ENCODE results near the gene ZNF552. TPM values are rescaled to one million over a fixed set of nuclear protein-coding genes. Genes with fewer than 3 reads are reported as not detected.

The ZNF552 gene
- polyA plus RNA-seq, 1 of the 3 experiments (the other 2 are of a cell fraction) = 3.2 TPM

DNA sequence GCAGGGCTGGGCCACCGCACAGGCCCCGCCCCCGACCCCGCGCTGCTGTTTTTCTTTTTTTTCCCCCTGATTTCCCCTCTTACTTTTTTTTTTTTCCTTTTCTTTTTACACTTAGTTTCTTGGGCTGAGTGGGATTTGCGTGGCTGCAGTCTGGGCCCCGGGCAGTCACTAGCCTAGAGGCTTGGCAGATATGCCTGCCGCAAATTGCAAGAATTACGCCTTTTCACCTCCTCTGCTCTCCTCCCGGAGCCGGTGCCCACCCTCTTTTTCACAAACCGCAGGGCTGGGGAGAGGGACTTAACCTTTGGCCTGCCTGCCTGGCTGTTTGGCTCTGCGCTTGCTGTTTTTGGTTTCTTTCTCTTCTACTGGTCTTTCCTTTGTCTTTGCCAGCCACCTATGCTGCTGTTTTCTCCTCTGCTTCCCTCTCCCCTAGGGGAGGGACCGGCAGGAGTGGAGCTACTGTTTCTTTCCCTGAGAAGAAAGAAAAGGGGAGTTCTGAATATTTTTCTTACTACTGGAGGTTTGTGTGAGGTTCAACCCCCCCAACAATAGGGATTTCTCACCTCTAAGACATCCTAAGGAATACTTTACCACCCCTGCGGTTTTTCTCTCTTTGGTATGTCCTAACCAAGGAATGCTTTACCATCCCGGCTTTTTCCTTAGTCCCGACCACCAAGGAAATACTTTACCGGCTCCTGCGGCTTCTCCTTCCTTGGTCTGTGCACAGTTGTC, 11.0 kb downstream of the ZNF552 start:
- peak overlapping the region; percentile 43 to 66 for H3K27ac ChIP-seq (ENCODE audit: low read depth in 2 of 2, low read length in 1 of 2)
- TF ChIP-seq MXI1 (IDR thresholded peaks at IDR 0.05; ENCODE audit: low read depth, low read length) (no peak), CHD2 (IDR thresholded peaks at IDR 0.05; ENCODE audit: low read length, partially characterized antibody) (no peak), EP300 (IDR thresholded peaks at IDR 0.05; ENCODE audit: borderline replicate concordance in 1 of 2, low read depth in 1 of 2, low read length in 1 of 2) (no peak), POLR2AphosphoS5 (IDR thresholded peaks at IDR 0.05; ENCODE audit: low read depth, low read length) (peak; percentile 27; the same call in 1 of the 2 replicates), TAF1 (IDR thresholded peaks at IDR 0.05; ENCODE audit: borderline replicate concordance, low read depth, low read length) (no peak)
- TF ChIP-seq, protein P1, sequence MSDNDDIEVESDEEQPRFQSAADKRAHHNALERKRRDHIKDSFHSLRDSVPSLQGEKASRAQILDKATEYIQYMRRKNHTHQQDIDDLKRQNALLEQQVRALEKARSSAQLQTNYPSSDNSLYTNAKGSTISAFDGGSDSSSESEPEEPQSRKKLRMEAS (IDR thresholded peaks at IDR 0.05; ENCODE audit: low read depth) = 0 out of 2 replicates have a peak, but pooled peaks have one; percentile 6
- CTCF ChIA-PET = no interaction called here
- peaks cover 6% of the 10 kb centered on the region; the same call in 1 of the 2 replicates for H3K79me2 ChIP-seq (ENCODE audit: insufficient read depth)
- no peaks in the 10 kb centered on the region for H3K27me3 ChIP-seq (ENCODE audit: insufficient read depth)
- H3K4me3 ChIP-seq (ENCODE audit: low read depth in 2 of 2, low read length in 1 of 2) = peak overlapping the region; percentile 55 to 67
- H3K4me2 ChIP-seq = peak overlapping the region; percentile 76
- no peaks in the 10 kb centered on the region; a peak in 1 of 4 replicates for H3K4me1 ChIP-seq (ENCODE audit: control insufficient read depth in 1 of 2, insufficient read depth in 2 of 2, low read depth in 1 of 2, low read length in 1 of 2)
- DNase-seq = peak; percentile 68
- WGBS (ENCODE audit: low lambda C conversion rate) = 32% methylated on average over 19 of the region's 19 CpGs
- H4K20me1 ChIP-seq (ENCODE audit: insufficient read depth) = no peaks in the 10 kb centered on the region
- peak overlapping the region; percentile 72 for H3K9ac ChIP-seq
- POLR2A ChIA-PET = interaction anchor here (1.5 kb wide), 1 partner anchor 11 kb away, joined by 5 read pairs; the partner anchor contains the start of gene ZNF552
- H3K36me3 ChIP-seq (replicated peaks in 1 of 2; ENCODE audit: control insufficient read depth in 1 of 2, insufficient read depth in 2 of 2, low read length in 1 of 2) = peaks cover 12% of the 10 kb centered on the region in 2 experiments
- no peaks in the 10 kb centered on the region for H3K9me2 ChIP-seq
- H3F3A ChIP-seq (replicated peaks; ENCODE audit: insufficient read depth) = peaks cover 12% of the 10 kb centered on the region
- H2AFZ ChIP-seq (ENCODE audit: low read depth) = peak overlapping the region; percentile 95
- no peaks in the 10 kb centered on the region for H3K9me3 ChIP-seq

DNA sequence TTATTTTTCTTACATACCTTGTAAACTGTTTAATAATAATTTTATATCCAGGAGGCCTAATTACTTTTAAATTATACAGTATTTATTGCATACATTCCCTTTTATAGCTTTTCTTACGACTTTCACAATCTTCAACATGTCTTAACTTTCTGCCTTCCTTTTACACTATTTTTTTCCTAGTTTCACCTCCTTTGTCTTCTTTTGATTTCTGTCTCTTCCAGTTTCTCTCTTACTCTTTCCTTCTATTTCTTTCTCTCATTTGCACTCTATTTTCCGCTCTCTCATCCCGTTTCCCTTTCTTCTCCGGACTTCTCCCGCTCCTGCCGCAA, 11.5 kb downstream of the ZNF552 start:
- Histone ChIP-seq H3K79me2 (ENCODE audit: insufficient read depth) (peaks cover 6% of the 10 kb centered on the region; the same call in 1 of the 2 replicates), H3K4me3 (ENCODE audit: low read depth in 2 of 2, low read length in 1 of 2) (peak overlapping the region; percentile 55 to 67), H3F3A (replicated peaks; ENCODE audit: insufficient read depth) (peaks cover 12% of the 10 kb centered on the region), H3K9me3 (no peaks in the 10 kb centered on the region), H3K36me3 (replicated peaks in 1 of 2; ENCODE audit: control insufficient read depth in 1 of 2, insufficient read depth in 2 of 2, low read length in 1 of 2) (peaks cover 10 to 12% of the 10 kb centered on the region in 2 experiments), H3K9me2 (no peaks in the 10 kb centered on the region), H3K4me1 (ENCODE audit: control insufficient read depth in 1 of 2, insufficient read depth in 2 of 2, low read depth in 1 of 2, low read length in 1 of 2) (no peaks in the 10 kb centered on the region; a peak in 1 of 4 replicates), H3K9ac (peak overlapping the region; percentile 72), H3K27me3 (ENCODE audit: insufficient read depth) (no peaks in the 10 kb centered on the region), H3K27ac (ENCODE audit: low read depth in 2 of 2, low read length in 1 of 2) (peak overlapping the region in 1 of 2 experiments; percentile 66; a peak in 3 of 4 replicates), H4K20me1 (ENCODE audit: insufficient read depth) (no peaks in the 10 kb centered on the region), H2AFZ (ENCODE audit: low read depth) (peak overlapping the region; percentile 95), H3K4me2 (peak overlapping the region; percentile 76)
- CTCF ChIA-PET = no interaction called here
- POLR2A ChIA-PET = interaction anchor here (1.5 kb wide), 1 partner anchor 12 kb away, joined by 5 read pairs; the partner anchor contains the start of gene ZNF552
- WGBS (ENCODE audit: low lambda C conversion rate) = 29% methylated on average over 6 of the region's 6 CpGs
- no peak for DNase-seq
- TF ChIP-seq, protein P1 (IDR thresholded peaks at IDR 0.05; ENCODE audit: low read depth) = no peak
- TF ChIP-seq RCOR1 (IDR thresholded peaks at IDR 0.05; ENCODE audit: low read length) = no peak
- TF ChIP-seq RAD21 (IDR thresholded peaks at IDR 0.05; ENCODE audit: low read length) = no peak
- no peak for TF ChIP-seq EZH2phosphoT487 (IDR thresholded peaks at IDR 0.05; ENCODE audit: borderline replicate concordance, low read depth)
- TF ChIP-seq, protein P2, sequence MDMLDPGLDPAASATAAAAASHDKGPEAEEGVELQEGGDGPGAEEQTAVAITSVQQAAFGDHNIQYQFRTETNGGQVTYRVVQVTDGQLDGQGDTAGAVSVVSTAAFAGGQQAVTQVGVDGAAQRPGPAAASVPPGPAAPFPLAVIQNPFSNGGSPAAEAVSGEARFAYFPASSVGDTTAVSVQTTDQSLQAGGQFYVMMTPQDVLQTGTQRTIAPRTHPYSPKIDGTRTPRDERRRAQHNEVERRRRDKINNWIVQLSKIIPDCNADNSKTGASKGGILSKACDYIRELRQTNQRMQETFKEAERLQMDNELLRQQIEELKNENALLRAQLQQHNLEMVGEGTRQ (IDR thresholded peaks at IDR 0.05; ENCODE audit: borderline replicate concordance, low read depth, low read length) = no peak
- no peak for TF ChIP-seq GABPA (IDR thresholded peaks at IDR 0.05; ENCODE audit: low read depth)
- TF ChIP-seq EP300 (IDR thresholded peaks at IDR 0.05; ENCODE audit: borderline replicate concordance in 1 of 2, low read depth in 1 of 2, low read length in 1 of 2) = no peak
- no peak for TF ChIP-seq FOXM1 (IDR thresholded peaks at IDR 0.05; ENCODE audit: low read depth)
- TF ChIP-seq JUND (IDR thresholded peaks at IDR 0.05) = no peak
- TF ChIP-seq, protein P3, sequence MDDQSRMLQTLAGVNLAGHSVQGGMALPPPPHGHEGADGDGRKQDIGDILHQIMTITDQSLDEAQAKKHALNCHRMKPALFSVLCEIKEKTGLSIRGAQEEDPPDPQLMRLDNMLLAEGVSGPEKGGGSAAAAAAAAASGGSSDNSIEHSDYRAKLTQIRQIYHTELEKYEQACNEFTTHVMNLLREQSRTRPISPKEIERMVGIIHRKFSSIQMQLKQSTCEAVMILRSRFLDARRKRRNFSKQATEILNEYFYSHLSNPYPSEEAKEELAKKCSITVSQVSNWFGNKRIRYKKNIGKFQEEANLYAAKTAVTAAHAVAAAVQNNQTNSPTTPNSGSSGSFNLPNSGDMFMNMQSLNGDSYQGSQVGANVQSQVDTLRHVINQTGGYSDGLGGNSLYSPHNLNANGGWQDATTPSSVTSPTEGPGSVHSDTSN (IDR thresholded peaks at IDR 0.05) = no peak
- no peak for TF ChIP-seq SMC3 (IDR thresholded peaks at IDR 0.05; ENCODE audit: low read depth, low read length)
- no peak for TF ChIP-seq POLR2AphosphoS5 (IDR thresholded peaks at IDR 0.05; ENCODE audit: low read depth, low read length)
- TF ChIP-seq, protein P4, sequence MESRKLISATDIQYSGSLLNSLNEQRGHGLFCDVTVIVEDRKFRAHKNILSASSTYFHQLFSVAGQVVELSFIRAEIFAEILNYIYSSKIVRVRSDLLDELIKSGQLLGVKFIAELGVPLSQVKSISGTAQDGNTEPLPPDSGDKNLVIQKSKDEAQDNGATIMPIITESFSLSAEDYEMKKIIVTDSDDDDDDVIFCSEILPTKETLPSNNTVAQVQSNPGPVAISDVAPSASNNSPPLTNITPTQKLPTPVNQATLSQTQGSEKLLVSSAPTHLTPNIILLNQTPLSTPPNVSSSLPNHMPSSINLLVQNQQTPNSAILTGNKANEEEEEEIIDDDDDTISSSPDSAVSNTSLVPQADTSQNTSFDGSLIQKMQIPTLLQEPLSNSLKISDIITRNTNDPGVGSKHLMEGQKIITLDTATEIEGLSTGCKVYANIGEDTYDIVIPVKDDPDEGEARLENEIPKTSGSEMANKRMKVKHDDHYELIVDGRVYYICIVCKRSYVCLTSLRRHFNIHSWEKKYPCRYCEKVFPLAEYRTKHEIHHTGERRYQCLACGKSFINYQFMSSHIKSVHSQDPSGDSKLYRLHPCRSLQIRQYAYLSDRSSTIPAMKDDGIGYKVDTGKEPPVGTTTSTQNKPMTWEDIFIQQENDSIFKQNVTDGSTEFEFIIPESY (IDR thresholded peaks at IDR 0.05; ENCODE audit: borderline replicate concordance, low read depth) = no peak
- no peak for TF ChIP-seq NRF1 (IDR thresholded peaks at IDR 0.05; ENCODE audit: low read depth, low read length)
- TF ChIP-seq YY1 (IDR thresholded peaks at IDR 0.05; ENCODE audit: low read depth) = no peak
